AG09309 (cell line): Measurements from ENCODE around the gene TIMP2.
A peak's percentile ranks its signal among the peaks of the same experiment; 100 is the strongest.

ENCODE experiments used
- DNase-seq: peaks from one replicate; pipeline ENCODE4 v3.0.0-alpha.2; 2010; ENCODE audit warnings: low read depth
- H3K4me3 ChIP-seq: 2 replicates; pipeline ENCODE4 v1.5.1; 2011; ENCODE audit warnings: mild to moderate bottlenecking, low read depth, low read length, moderate library complexity; ENCODE audit not compliant: control insufficient read depth
- TF ChIP-seq, protein P1 (sequence below): IDR thresholded peaks from 2 replicates; pipeline ENCODE4 v1.5.1; 2011; ENCODE audit warnings: mild to moderate bottlenecking, low read depth, low read length, inconsistent platforms; ENCODE audit not compliant: insufficient read depth, control insufficient read depth; ENCODE audit errors: missing control alignments

TIMP2 gene, protein sequence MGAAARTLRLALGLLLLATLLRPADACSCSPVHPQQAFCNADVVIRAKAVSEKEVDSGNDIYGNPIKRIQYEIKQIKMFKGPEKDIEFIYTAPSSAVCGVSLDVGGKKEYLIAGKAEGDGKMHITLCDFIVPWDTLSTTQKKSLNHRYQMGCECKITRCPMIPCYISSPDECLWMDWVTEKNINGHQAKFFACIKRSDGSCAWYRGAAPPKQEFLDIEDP

DNA sequence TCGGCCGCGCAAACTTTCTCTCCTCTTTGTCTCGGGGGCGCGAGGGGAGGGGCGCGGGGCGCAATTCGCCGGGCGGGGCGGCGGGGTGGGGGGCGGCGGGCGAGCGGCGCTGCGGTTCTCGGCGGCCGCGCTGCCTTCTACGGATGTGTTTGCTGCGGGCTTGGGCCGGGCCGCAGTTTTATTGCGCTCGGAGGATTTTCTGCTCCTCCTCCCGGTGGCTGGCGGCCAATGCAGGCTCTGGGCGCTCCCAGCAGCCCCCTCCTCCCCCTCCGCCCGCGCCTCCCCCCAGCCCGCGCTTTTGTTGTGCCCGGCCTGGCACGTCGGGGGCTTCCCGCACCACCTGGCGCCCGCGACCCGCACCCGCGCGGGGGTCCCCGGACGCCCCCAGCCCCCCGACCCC is at the start of gene TIMP2:
Gene TIMP2, minus strand, starts transcription at position 154 of the 400 bp plus-strand sequence. CDS start 299 bp downstream, outside the sequence.
- peak; percentile 49 for DNase-seq
- TF ChIP-seq, protein P1, sequence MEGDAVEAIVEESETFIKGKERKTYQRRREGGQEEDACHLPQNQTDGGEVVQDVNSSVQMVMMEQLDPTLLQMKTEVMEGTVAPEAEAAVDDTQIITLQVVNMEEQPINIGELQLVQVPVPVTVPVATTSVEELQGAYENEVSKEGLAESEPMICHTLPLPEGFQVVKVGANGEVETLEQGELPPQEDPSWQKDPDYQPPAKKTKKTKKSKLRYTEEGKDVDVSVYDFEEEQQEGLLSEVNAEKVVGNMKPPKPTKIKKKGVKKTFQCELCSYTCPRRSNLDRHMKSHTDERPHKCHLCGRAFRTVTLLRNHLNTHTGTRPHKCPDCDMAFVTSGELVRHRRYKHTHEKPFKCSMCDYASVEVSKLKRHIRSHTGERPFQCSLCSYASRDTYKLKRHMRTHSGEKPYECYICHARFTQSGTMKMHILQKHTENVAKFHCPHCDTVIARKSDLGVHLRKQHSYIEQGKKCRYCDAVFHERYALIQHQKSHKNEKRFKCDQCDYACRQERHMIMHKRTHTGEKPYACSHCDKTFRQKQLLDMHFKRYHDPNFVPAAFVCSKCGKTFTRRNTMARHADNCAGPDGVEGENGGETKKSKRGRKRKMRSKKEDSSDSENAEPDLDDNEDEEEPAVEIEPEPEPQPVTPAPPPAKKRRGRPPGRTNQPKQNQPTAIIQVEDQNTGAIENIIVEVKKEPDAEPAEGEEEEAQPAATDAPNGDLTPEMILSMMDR, result peak; percentile 3
- peak within 1 kb of the TSS; percentile 97 for H3K4me3 ChIP-seq

DNA sequence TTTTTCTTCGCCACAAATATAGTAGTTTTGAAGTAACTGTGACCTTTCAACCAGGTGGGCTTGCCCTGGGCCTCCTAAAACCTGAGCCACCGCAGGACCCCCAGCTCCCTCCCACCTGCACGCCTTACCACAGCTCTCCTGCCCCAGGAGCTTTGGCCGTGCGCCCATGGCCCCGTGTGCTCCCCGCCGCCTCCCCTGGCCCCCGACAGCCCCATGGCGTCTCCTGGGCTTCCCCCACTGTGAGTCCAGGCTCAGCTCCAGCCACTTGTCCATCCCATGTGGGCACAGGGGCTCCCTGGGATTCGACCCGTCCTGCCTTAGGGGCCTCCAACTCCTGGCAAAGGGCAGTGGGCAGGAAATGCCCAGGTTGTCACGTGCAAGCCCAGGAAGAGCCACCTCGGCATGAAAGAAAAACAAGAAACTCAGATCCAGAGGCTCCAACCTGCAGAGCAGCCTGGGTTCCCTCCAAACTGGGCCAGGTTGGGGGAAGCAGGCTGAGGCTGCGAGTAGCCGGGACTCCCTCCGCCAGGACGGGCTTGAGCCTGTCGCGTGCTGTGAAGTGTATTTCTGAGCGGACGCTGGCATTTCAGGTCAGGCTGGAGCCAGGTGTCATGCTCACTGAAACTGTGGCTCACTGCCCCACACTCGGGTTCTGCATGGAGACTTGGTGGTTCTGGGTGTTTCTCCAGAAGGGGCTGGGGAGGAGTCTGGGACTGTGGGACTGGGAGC is 48.8 kb upstream of the TIMP2 start:
- TF ChIP-seq, protein P1, result no peak
- H3K4me3 ChIP-seq, result no peak overlapping the region
- no peak for DNase-seq

DNA sequence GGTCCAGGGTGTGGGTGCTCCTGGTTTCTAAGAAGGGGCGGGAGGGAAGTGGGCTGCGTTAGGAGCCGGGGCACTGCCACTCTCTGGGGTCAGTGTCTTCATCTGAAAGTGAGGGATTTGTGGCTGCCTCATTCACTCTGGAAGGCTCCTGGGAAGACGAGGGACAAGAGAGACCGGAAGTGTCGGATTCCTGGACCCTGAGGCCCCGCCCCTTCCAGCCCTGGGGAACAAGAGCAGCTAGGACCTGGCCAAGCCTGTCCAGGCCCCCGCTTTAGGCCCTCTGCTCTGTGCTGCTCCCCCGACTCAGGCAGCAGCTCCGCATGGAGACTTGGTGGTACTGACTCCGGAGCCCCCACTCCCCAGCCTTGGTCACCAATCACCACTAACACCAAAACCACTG is 48.0 kb upstream of the TIMP2 start:
- no peak overlapping the region for H3K4me3 ChIP-seq
- TF ChIP-seq, protein P1, result no peak
- no peak for DNase-seq

DNA sequence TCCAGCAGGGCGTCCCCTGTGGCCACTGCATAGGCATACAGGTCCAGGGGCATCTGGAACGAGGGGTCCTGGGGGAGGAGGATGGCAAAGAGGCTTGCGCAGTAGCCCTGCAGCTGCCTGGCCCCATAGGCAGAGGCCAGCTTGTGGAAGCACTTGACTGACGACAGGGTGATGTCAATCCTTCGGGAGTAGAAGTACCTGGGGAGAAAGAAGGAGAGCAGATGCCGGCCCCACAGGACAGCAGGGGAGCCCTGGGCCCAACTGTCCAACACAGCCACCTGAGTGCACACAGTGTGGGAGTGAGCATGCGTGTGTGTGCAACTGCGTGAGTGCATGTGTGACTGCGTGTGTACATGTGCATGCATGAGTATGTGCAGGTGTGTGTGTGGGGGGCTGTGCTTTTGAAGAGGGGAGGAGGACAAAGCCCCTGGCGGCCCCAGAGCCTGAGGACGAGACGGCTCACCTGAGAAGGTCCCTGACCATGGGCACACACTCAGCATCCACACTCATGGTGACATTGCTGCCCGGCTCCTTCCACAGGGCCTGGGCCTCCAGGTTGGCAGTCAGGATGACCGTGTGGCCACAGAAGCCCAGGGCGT is 47.4 kb upstream of the TIMP2 start:
- H3K4me3 ChIP-seq, result no peak overlapping the region

DNA sequence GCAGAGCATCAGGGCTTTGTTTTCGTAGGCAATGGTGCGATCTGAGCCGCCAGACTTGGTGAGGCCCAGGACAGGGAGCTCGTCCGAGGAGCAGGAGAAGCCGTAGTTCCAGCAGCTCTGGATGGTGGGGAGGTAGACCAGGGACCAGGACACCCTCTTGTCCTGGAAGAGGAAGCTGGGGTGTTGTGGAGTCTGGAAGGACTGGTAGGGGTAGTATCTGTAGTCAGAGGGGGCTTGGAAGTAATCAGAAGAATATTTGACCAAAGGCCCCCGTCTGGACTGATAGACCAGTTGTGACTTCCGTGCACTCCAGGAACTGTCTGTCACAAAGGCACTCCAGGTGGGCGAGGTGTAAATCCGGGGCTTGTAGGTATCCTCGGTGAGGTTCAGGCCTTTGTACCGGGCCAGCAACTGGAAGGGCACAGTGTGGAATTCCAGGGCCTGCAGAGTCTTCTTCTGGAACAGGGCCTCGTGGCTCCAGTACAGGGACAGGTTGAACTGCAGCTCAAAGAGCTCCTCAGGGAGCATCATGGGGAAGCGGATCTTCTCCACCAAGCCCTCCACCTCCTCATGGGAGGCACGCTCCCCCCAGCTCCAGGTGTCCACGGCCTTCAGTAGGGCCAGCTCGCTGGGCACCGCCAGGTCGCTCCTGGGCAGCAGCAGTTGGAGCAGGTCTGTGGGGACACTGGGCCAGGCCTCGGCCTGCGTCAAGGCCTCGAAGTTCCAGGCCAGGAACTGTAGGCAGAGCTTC is 46.7 kb upstream of the TIMP2 start:
- no peak overlapping the region for H3K4me3 ChIP-seq
- DNase-seq, result no peak
- TF ChIP-seq, protein P1, result no peak

More for the DNA sequence above, 47.4 kb upstream of the TIMP2 start:
- DNase-seq, result no peak
- TF ChIP-seq, protein P1, result no peak

DNA sequence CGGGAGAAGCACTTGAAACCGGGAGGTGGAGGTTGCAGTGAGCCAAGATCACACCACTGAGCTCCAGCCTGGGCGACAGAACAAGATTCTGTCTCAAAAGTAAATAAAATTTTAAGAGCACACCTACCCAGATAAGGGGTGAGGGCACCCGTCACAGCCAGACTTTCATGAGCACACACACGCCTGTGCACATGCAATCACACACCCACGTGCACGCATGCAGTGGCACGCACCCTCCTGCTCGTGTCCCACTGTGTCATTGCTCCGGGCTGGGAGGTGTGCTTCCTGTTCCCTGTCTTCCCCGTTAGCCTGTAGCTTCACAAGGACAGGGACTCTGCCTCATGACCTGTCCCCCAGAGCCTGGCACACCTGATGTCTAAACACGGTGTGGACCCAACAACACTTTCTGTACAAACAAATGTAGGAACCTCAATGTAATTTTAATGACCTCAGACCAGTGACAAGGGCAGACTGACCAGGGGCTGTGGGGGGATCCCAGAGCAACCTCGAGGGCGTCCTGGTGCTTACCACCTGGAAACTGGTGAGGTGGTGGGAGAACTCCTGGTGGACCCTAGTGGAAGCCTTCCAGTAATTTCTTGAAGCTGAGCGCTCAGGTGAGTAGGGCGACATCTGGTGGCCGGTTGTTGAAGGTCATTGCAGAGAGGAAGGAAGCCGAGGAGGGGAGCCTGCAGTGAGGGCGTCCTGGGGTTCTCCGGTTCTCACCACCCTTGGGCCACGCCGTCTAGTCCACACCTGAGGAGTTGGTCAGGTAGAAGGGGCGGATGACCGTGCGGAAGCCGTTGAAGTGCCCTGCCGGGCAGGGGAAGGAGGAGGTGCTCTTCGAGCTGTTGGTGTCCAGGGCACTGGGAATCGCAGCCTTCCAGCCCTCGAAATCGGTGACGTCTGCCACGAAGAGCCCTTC is 45.9 kb upstream of the TIMP2 start:
- no peak for DNase-seq
- TF ChIP-seq, protein P1, result peak; percentile 87
- H3K4me3 ChIP-seq, result no peak overlapping the region
